GM10266 (cell line): ENCODE data around the gene CPED1.
"Not testable (repeated sequence)": the region's sequence is repeated elsewhere in the genome, so short reads cannot be mapped to it uniquely, and the experiment has no call there.

Experiments used
- DNase-seq: peaks from one replicate; pipeline ENCODE4 v3.0.0; 2012; ENCODE audit errors: extremely low spot score
- TF ChIP-seq, protein P1 (sequence below): IDR thresholded peaks from 2 replicates; pipeline ENCODE4 v1.5.1; 2012; ENCODE audit warnings: mild to moderate bottlenecking, low read depth; ENCODE audit not compliant: control insufficient read depth, insufficient read depth; ENCODE audit errors: missing control alignments

CPED1 gene

GRCh38 chr7:121061677-121062582, 73.4 kb downstream of the CPED1 start:
- TF ChIP-seq, protein P1, sequence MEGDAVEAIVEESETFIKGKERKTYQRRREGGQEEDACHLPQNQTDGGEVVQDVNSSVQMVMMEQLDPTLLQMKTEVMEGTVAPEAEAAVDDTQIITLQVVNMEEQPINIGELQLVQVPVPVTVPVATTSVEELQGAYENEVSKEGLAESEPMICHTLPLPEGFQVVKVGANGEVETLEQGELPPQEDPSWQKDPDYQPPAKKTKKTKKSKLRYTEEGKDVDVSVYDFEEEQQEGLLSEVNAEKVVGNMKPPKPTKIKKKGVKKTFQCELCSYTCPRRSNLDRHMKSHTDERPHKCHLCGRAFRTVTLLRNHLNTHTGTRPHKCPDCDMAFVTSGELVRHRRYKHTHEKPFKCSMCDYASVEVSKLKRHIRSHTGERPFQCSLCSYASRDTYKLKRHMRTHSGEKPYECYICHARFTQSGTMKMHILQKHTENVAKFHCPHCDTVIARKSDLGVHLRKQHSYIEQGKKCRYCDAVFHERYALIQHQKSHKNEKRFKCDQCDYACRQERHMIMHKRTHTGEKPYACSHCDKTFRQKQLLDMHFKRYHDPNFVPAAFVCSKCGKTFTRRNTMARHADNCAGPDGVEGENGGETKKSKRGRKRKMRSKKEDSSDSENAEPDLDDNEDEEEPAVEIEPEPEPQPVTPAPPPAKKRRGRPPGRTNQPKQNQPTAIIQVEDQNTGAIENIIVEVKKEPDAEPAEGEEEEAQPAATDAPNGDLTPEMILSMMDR = no peak
- DNase-seq = no peak

- TF ChIP-seq, protein P1 = no peak
- DNase-seq = no peak
Observed at GRCh38 chr7:121062671-121063279, 74.3 kb downstream of the CPED1 start.

- not testable (repeated sequence) for DNase-seq
Observed at GRCh38 chr7:121067717-121068116, 79.2 kb downstream of the CPED1 start.

DNA sequence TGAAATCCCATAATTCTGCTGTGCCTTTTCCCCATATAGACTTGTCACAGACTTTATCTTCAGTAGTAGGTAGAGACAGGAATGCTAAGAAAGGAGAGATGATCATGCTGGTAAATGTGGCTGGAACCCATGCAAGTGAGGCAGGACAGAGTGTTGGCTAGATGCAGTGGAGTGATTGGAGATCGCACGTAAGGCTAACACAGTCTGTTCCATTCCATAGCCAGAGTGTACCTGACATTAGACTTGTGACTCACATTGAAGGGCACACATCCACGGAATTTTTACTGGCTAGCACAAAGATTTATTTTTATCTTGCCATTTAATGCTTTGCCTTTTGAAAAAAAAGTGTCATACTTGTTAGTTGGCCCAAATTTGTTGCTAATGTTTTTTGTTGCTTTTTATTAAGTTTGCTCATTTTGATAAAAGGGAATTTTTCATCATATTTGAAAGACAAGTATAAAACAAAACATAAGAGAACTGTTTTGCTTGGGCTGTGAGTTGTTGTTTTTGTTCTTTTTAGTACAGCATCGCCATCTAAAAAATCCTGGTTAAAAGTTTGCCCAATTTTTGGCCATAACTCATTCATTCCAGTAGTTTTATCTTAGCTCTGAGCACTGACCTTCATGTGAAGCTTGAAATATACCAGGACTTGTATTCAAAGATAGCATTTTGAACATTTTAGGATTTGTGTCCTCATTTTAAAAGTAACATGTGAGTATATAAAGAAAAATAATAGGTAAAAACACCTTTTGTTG, 81.0 kb downstream of the CPED1 start:
- no peak for DNase-seq

GRCh38 chr7:121071132-121071531, 82.6 kb downstream of the CPED1 start:
- no peak for DNase-seq
- TF ChIP-seq, protein P1 = no peak

More for the DNA sequence above, 81.0 kb downstream of the CPED1 start:
- TF ChIP-seq, protein P1 = no peak

- TF ChIP-seq, protein P1 = no peak
- no peak for DNase-seq
Observed at GRCh38 chr7:121071662-121072061, 83.2 kb downstream of the CPED1 start.

- TF ChIP-seq, protein P1 = no peak
- no peak for DNase-seq
Observed at GRCh38 chr7:121072826-121073225, 84.3 kb downstream of the CPED1 start.
